GM12872 (cell line): ENCODE data around the gene MT1E.

ENCODE experiments used
- TF ChIP-seq, protein P1 (sequence below): IDR thresholded peaks from 3 replicates; pipeline ENCODE4 v1.5.1; 2011; ENCODE audit warnings: low read depth, mild to moderate bottlenecking, low read length, moderate library complexity; ENCODE audit not compliant: insufficient read depth

Gene MT1E

DNA sequence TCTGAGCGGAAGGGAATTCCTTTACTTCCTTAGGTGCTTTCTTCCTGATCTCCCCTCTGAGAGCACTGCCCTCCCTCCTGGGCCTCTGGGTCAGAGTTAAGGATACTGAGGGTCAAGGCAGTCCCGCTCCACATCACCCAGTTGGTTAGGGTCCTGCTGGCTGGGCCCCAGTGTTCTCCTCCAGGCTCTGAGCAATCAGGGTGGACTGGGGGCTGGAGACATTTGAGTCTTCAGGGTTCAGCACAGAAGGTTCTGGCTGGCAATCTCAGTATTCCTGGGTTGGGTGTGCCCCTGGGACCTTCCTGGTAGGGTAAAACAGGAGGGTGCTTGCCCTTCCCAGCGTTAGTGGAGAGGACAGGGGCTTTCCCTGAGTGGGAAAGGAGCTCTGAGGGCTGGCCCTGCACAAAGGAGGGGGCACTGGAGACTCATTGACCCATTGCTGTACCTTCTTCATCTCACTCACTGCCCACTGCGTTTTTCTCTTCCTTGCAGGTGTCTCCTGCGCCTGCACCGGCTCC, 7.3 kb downstream of the MT1E start:
- TF ChIP-seq, protein P1, sequence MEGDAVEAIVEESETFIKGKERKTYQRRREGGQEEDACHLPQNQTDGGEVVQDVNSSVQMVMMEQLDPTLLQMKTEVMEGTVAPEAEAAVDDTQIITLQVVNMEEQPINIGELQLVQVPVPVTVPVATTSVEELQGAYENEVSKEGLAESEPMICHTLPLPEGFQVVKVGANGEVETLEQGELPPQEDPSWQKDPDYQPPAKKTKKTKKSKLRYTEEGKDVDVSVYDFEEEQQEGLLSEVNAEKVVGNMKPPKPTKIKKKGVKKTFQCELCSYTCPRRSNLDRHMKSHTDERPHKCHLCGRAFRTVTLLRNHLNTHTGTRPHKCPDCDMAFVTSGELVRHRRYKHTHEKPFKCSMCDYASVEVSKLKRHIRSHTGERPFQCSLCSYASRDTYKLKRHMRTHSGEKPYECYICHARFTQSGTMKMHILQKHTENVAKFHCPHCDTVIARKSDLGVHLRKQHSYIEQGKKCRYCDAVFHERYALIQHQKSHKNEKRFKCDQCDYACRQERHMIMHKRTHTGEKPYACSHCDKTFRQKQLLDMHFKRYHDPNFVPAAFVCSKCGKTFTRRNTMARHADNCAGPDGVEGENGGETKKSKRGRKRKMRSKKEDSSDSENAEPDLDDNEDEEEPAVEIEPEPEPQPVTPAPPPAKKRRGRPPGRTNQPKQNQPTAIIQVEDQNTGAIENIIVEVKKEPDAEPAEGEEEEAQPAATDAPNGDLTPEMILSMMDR: no peak

DNA sequence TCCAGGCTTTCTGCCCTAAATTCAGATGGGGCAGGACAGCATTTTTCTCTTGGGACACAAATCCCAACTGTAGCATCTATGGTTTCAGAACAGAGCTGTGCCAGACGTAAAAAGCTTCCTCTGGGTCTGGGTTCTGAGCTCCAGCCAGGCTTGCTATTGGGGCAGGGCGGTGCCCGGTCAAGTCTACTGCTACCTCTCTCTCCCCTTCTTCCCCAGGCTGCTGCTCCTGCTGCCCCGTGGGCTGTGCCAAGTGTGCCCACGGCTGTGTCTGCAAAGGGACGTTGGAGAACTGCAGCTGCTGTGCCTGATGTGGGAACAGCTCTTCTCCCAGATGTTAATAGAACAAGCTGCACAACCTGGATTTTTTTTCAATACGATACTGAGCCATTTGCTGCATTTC, 8.0 kb downstream of the MT1E start:
- TF ChIP-seq, protein P1: no peak

DNA sequence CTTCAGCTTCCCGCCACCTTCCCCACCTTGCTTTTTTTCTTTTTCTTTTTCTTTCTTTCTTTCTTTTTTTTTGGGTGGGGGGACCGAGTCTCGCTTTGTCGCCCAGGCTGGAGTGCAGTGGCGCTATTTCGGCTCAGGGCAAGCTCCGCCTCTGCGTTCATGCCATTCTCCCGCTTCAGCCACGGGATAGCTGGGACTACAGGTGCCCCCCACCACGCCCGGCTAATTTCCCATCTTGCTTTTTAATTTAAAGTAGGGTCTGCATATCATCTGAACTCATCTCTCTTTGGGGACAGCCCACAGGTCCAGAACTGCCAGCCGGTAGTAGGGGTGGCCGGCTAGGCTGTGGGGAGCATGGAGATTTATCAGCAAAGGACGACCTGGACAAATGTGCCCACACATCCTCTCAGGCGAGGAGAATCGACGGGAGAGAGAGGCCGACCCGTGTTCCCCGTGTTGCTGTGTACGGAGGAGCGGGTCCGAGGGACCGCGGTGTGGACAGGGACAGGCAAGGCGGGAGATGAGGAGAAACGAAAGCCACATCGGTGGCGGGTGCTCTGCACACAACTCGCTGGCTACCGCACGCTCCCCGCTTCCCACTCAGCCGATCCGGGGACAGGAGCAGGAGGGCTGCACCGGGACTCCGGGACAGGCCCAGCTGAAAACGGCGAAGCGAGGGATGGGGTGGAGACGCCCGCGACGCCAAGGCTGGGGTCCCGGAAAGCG, 9.3 kb downstream of the MT1E start:
- TF ChIP-seq, protein P1: no peak

DNA sequence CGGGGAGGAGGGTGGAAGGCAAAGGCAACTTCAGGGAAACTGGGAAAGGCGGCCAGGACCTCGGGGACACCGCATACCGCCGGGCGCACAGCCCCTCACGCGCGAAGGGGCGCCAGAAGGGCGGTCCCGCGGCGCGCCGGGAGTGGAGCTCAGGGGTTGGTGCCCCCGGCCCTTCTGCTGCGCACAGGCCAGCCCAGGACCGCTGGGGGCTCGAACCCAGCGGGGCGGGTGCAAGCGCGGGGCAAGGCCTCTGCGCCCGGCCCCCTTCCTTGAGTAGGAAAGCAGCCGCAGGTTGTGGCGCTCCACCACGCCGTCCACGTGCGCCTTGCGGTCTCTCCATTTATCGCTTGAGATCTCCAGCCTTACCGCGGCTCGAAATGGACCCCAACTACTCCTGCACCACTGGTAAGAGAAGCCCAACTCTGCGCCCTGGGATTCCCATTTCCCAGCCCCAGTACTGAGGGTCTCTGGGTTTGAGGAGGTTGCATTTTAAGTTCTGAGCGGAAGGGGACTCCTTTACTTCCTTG, 9.9 kb downstream of the MT1E start:
- TF ChIP-seq, protein P1: no peak

DNA sequence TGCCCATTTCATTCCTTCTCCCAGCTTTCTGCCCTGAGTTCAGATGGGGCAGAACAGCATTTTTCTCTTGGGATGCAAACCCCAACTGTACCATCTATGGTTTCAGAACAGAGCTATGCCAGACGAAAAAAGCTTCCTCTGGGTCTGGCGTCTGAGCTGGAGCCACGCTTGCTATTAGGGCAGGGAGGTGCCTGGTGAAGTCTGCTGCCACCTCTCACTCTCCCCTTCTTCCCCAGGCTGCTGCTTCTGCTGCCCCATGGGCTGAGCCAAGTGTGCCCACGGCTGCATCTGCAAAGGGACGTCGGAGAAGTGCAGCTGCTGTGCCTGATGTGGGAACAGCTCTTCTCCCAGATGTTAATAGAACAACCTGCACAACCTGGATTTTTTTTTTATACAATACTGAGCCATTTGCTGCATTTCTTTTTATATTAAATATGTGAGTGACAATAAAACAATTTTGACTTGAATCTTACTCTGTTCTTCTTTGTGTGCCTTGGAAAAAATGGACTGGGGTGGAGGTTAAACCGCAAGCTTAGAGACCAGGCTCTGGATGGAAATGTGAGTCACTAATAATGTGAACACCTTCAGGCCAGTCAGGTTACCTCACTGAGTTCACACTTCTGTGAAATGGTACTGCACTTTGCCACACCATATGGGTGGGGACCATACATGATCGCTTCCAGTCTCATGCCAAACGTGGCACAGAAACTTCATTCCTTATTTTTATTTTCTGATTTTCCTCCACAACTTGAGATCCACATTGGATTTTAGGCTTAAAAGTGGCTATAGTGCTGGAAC, 11.2 kb downstream of the MT1E start:
- TF ChIP-seq, protein P1: no peak

DNA sequence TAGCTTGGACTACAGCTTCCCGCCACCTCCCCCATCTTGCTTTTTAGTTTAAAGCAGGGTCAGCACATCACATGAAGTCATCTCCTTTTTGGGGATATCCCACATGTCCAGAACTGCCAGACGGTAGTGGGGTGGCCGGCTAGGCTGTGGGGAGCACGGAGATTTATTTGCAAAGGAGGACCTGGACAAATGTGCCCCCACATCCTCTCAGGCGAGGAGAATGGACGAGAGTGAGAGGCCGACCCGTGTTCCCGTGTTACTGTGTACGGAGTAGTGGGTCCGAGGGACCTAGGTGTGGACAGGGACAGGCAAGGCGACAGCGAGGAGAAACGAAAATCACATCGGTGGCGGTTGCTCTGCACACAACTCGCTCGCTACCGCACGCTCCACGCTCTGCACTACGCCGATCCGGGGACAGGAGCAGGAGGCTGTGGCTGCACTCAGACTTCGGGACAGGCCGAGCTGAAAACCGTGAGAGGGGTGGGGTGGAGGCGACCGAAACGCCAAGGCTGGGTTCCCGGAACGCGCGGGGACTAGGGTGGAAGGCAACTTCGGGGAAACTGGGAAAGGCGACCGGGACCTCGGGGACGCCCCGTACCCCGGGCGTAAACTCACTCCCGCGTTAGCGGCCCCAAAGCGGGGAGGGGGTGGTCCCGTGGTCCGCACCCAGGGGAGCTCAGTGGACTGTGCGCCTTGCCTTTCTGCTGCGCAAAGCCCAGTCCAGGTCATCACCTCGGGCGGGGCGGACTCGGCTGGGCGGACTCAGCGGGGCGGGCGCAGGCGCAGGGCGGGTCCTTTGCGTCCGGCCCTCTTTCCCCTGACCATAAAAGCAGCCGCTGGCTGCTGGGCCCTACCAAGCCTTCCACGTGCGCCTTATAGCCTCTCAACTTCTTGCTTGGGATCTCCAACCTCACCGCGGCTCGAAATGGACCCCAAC, 12.5 kb downstream of the MT1E start, which contains the start of gene MT1A:
Gene MT1A (plus strand): TSS at position 853 of the 937 bp plus-strand sequence. CDS start 73 bp downstream, at position 926.
- TF ChIP-seq, protein P1: no peak

DNA sequence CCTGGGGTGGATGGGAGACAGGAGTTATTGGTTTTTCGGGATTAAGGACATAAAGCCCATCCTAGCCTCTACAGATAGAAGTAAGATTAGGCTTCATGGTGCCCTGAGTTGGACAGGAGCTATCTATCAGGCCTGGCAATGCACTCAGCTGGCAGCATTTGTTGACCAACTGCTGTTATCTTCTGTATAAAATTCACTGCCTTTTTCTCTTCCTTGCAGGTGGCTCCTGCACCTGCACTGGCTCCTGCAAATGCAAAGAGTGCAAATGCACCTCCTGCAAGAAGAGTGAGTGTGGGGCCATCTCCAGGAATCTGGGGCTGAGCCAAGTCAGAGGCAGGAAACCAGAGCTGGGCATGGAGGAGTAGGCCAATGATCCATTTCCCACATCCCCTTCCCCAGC, 13.5 kb downstream of the MT1E start:
- TF ChIP-seq, protein P1: no peak
